CD14-positive monocyte (primary cell): ENCODE measurements around the gene PLXND1. TPM values are rescaled to one million over a fixed set of nuclear protein-coding genes. Genes with fewer than 3 reads are reported as not detected.

Source experiments
- DNase-seq, 3 donors: peaks; one replicate each; pipeline ENCODE4 v3.0.0-alpha.2; 2011 to 2022
- H2AFZ ChIP-seq: 2 replicates; pipeline ENCODE4 v1.6.0; 2012; ENCODE audit warnings: mild to moderate bottlenecking, low read depth, low read length, inconsistent platforms; ENCODE audit not compliant: insufficient read depth, poor library complexity, severe bottlenecking
- H3K27ac ChIP-seq, 2 donors: 1 replicate in 1 of 2; 2 replicates in 1 of 2; pipeline ENCODE4 v1.5.1; 2012 to 2013; ENCODE audit warnings: low read length in 2 of 2, control low read depth in 1 of 2, inconsistent platforms in 1 of 2, low read depth in 1 of 2, mild to moderate bottlenecking in 1 of 2
- H3K27me3 ChIP-seq, 2 donors: one replicate each; pipeline versions ENCODE4 v1.6.0 to v1.6.1; 2011 to 2013; ENCODE audit warnings: low read length in 2 of 2; ENCODE audit not compliant: control insufficient read depth in 2 of 2, insufficient read depth in 2 of 2
- H3K36me3 ChIP-seq, 2 donors: replicated peaks in 1 of 2; 1 replicate in 1 of 2; 2 replicates in 1 of 2; pipeline versions ENCODE4 v1.5.1 to v1.6.1; 2012 to 2013; ENCODE audit warnings: low read length in 2 of 2, control low read depth in 1 of 2, inconsistent platforms in 1 of 2, mild to moderate bottlenecking in 1 of 2; ENCODE audit not compliant: insufficient read depth in 2 of 2, control insufficient read depth in 1 of 2
- H3K4me1 ChIP-seq, 2 donors: 1 replicate in 1 of 2; 2 replicates in 1 of 2; pipeline versions ENCODE4 v1.5.1 to v1.6.1; 2012 to 2013; ENCODE audit warnings: low read length in 2 of 2, control low read depth in 1 of 2, inconsistent platforms in 1 of 2, mild to moderate bottlenecking in 1 of 2, moderate library complexity in 1 of 2; ENCODE audit not compliant: insufficient read depth in 2 of 2, control insufficient read depth in 1 of 2
- H3K4me2 ChIP-seq: replicated peaks from 2 replicates; pipeline ENCODE3; 2012; ENCODE audit warnings: low read length, moderate library complexity, mild to moderate bottlenecking; ENCODE audit not compliant: poor library complexity, severe bottlenecking; ENCODE audit errors: extremely low read depth
- H3K4me3 ChIP-seq, 3 experiments: fragments of 200-600 bp in 1 of 3; sonication (generic) in 1 of 3; replicated peaks in 1 of 3; 1 replicate in 2 of 3; 2 replicates in 1 of 3; pipeline ENCODE4 v1.5.1; 2011 to 2013; ENCODE audit warnings: low read length in 3 of 3, mild to moderate bottlenecking in 3 of 3, control low read depth in 2 of 3, low read depth in 2 of 3, inconsistent platforms in 1 of 3, moderate library complexity in 1 of 3
- H3K79me2 ChIP-seq: 2 replicates; pipeline ENCODE4 v1.6.0; 2012; ENCODE audit warnings: mild to moderate bottlenecking, control low read depth, inconsistent platforms, low read length, moderate library complexity; ENCODE audit not compliant: insufficient read depth
- H3K9ac ChIP-seq: 2 replicates; pipeline ENCODE4 v1.6.0; 2017; ENCODE audit warnings: low read length, mild to moderate bottlenecking; ENCODE audit not compliant: insufficient read depth, poor library complexity, severe bottlenecking
- H3K9me3 ChIP-seq, 2 donors: replicated peaks in 1 of 2; 1 replicate in 1 of 2; 2 replicates in 1 of 2; pipeline versions ENCODE4 v1.5.1 to v1.6.1; 2012 to 2013; ENCODE audit warnings: low read length in 2 of 2, control low read depth in 1 of 2; ENCODE audit not compliant: control insufficient read depth in 1 of 2, insufficient read depth in 1 of 2
- H4K20me1 ChIP-seq: 2 replicates; pipeline ENCODE4 v1.6.0; 2012; ENCODE audit warnings: mild to moderate bottlenecking, low read length, control low read depth, moderate library complexity; ENCODE audit not compliant: insufficient read depth
- H3K27ac Mint-ChIP-seq, 7 donors: one replicate each; pipeline ENCODE4 v1.8.0; 2020; ENCODE audit warnings: mild to moderate bottlenecking in 7 of 7, mixed read lengths in 7 of 7, moderate library complexity in 6 of 7, inconsistent platforms in 2 of 7
- H3K27me3 Mint-ChIP-seq, 3 donors: one replicate each; pipeline ENCODE4 v1.8.0; 2021 to 2022; ENCODE audit warnings: low read depth in 3 of 3, mild to moderate bottlenecking in 3 of 3, mixed read lengths in 3 of 3, moderate library complexity in 3 of 3, inconsistent platforms in 1 of 3
- H3K36me3 Mint-ChIP-seq, 2 donors: one replicate each; pipeline ENCODE4 v1.8.0; 2020; ENCODE audit warnings: mixed read lengths in 2 of 2, inconsistent platforms in 1 of 2, mild to moderate bottlenecking in 1 of 2
- H3K4me1 Mint-ChIP-seq: one replicate; pipeline ENCODE4 v1.8.0; 2020; ENCODE audit warnings: mild to moderate bottlenecking, mixed read lengths
- H3K4me3 Mint-ChIP-seq, 2 donors: one replicate each; pipeline ENCODE4 v1.8.0; 2020; ENCODE audit warnings: mild to moderate bottlenecking in 2 of 2, mixed read lengths in 2 of 2, moderate library complexity in 1 of 2
- H3K9me3 Mint-ChIP-seq, 7 donors: one replicate each; pipeline ENCODE4 v1.8.0; 2020 to 2022; ENCODE audit warnings: mixed read lengths in 7 of 7, mild to moderate bottlenecking in 6 of 7, moderate library complexity in 6 of 7, inconsistent platforms in 2 of 7
- CTCF ChIP-seq: fragments of 200-600 bp; IDR thresholded peaks from one replicate; pipeline ENCODE4 v1.8.0; 2022; ENCODE audit warnings: antibody characterized with exemption, mild to moderate bottlenecking
- WGBS: methylation state at CpG from one replicate; pipeline ENCODE4 v1.1.5; 2013; ENCODE audit warnings: missing lambda C conversion rate; ENCODE audit not compliant: insufficient coverage; 5-methylcytosine and 5-hydroxymethylcytosine counted together
- intact Hi-C, 2 donors: fragments of 100-400 bp; cut with micrococcal nuclease; formaldehyde crosslinking; loops; one replicate each; pipeline versions ENCODE4 v1.15.0 to v1.15.1; 2023
- polyA plus RNA-seq, 3 donors: library from polyadenylated mRNA; depleted of rRNA in 1 of 3; unstranded in 2 of 3; stranded (reverse) in 1 of 3; fragments of 300-500 nt in 2 of 3; fragments of >200 nt in 1 of 3; fragmentation: Illumina TruSeq in 2 of 3; gene quantifications; 1 replicate in 2 of 3; 2 replicates in 1 of 3; pipeline ENCODE4 v1.2.3, GENCODE V29; 2012 to 2021

The PLXND1 gene
- polyA plus RNA-seq, 3 donors, result 7.1 to 170 (median 9.9) TPM

DNA sequence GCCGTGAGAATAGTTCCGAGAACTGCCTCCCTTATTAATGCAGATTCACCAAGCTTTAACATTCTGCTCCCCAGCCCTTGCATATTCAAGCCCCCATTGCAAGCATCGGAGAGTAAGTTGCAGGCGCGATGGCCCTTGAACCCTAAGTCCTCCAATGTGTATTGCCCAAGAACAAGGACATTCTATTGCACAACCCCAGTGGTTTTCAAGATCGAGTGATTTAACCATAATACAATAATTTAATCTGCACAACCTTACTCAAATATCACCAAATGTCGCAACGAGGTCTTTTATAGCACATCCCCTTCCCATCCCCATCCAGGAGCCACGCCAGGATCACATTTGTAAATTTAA lies 21.7 kb upstream of the PLXND1 start:
- H3K4me3 ChIP-seq, result peak overlapping the region in 2 of 3 experiments; percentile 54 to 77
- H3K9me3 ChIP-seq, result no peaks in the 10 kb centered on the region
- H2AFZ ChIP-seq, result peak overlapping the region; percentile 87
- no peaks in the 10 kb centered on the region for H3K27me3 ChIP-seq
- TF ChIP-seq CTCF, result peak; percentile 20
- WGBS, result 0% methylated on average over 5 of the region's 9 CpGs
- H3K9ac ChIP-seq, result peak overlapping the region; percentile 87
- H3K4me3 Mint-ChIP-seq, result peak overlapping the region; percentile 86 to 94
- DNase-seq, result peak in 2 of 3 donors; percentile 57 to 62
- H3K4me1 ChIP-seq, result peaks cover 57 to 60% of the 10 kb centered on the region in 2 donors
- no peaks in the 10 kb centered on the region for H3K36me3 ChIP-seq
- peak overlapping the region; percentile 93 to 99 (median 97) for H3K27ac Mint-ChIP-seq
- H3K4me2 ChIP-seq, result peak overlapping the region; percentile 95
- H4K20me1 ChIP-seq, result no peaks in the 10 kb centered on the region
- H3K4me1 Mint-ChIP-seq, result peaks cover 46% of the 10 kb centered on the region
- intact Hi-C loops, result loop anchor here (2.0 to 10.0 kb wide), 7 partner anchors 36 to 484 kb away; no protein-coding TSS in a partner anchor
- H3K27ac ChIP-seq, result peak overlapping the region; percentile 93 to 94
- no peaks in the 10 kb centered on the region for H3K79me2 ChIP-seq
- H3K27me3 Mint-ChIP-seq, result no peaks in the 10 kb centered on the region
- H3K36me3 Mint-ChIP-seq, result no peaks in the 10 kb centered on the region
- H3K9me3 Mint-ChIP-seq, result no peaks in the 10 kb centered on the region

GRCh38 chr3:129627350-129628168 lies 21.1 kb upstream of the PLXND1 start:
- H3K27ac Mint-ChIP-seq, result peak overlapping the region; percentile 93 to 99 (median 97)

More at GRCh38 chr3:129627350-129628168, 21.1 kb upstream of the PLXND1 start:
- TF ChIP-seq CTCF, result peak; percentile 77
- Histone ChIP-seq H4K20me1 (no peaks in the 10 kb centered on the region), H3K4me3 (peak overlapping the region; percentile 28 to 77 (median 54)), H3K4me2 (peak overlapping the region; percentile 95), H2AFZ (peak overlapping the region; percentile 87), H3K27ac (peak overlapping the region; percentile 93 to 94), H3K4me1 (peaks cover 63 to 66% of the 10 kb centered on the region in 2 donors), H3K9ac (peak overlapping the region; percentile 87), H3K9me3 (no peaks in the 10 kb centered on the region), H3K79me2 (no peaks in the 10 kb centered on the region), H3K27me3 (no peaks in the 10 kb centered on the region), H3K36me3 (no peaks in the 10 kb centered on the region)
- H3K9me3 Mint-ChIP-seq, result no peaks in the 10 kb centered on the region
- DNase-seq, result peak; percentile 74 to 89 (median 84)
- peaks cover 0 to 2% (median 0%) of the 10 kb centered on the region in 3 donors for H3K27me3 Mint-ChIP-seq
- intact Hi-C loops, result loop anchor here (2.0 to 10.0 kb wide), 7 partner anchors 35 to 485 kb away; no protein-coding TSS in a partner anchor
- H3K36me3 Mint-ChIP-seq, result no peaks in the 10 kb centered on the region
- peak overlapping the region; percentile 86 to 94 for H3K4me3 Mint-ChIP-seq
- WGBS, result under 1% methylated on average over 35 of the region's 38 CpGs
- H3K4me1 Mint-ChIP-seq, result peaks cover 52% of the 10 kb centered on the region
